HG03442 (cell line): ENCODE results near the gene SLC35F2.

Experiments
- ATAC-seq: cut with Tn5 transposase; IDR thresholded peaks from one replicate; pipeline ENCODE4 v1.9.1; 2021; ENCODE audit warnings: mild to moderate bottlenecking, moderate library complexity; ENCODE audit not compliant: unreplicated experiment

Gene SLC35F2

GRCh38 chr11:107743191-107743590 is 115.4 kb downstream of the SLC35F2 start:
- no peak for ATAC-seq

DNA sequence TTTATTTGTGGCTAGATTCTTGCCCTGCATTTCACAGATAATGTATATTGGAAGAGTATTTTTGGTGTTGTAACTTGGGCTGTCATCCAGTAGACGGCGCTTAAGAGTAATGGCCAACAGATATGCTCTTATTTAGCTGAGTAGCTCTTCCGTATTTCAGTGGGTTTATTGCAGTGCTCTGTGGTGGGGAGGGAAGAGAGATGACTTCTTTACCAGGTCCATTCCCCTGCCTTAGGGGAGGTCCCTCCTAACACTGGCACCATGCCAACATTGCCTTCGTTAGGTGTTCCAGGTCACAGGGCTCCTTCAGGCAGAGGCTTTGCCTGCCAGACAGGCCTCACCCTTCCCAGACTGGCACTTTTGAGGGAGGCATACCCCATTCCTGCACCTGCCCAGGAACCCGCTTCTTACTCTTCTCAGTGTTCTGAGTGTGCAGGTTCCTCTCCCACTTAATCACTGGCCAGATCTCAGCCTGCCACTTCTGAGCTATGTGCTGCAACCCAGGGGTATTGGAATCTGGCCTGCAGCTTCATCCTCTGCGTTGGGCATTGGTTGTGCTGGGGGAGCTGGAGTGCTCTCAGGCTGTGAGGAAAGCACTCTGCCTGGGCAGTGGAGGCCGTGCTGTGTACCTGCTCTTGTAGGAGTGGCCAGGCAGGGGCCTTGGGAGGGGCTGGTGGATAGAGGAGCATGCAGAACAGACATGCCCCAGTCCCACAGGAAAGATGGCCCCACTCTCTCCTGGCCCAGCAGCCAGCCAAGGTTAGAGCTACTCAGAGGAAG is 117.4 kb downstream of the SLC35F2 start:
- ATAC-seq = peak; percentile 98
